Activated CD4-positive, alpha-beta memory T cell treated with anti-CD3 and anti-CD28 coated beads, Interleukin-2, amount 10 ng/mL, durations not matched to agents 7 days and 5 days (primary cell): ENCODE measurements around the gene WNT5A. TPM values are rescaled to one million over a fixed set of nuclear protein-coding genes. Genes with fewer than 3 reads are reported as not detected.
"Not testable (repeated sequence)": the region's sequence is repeated elsewhere in the genome, so short reads cannot be mapped to it uniquely, and the experiment has no call there.

ENCODE experiments used
- CTCF ChIA-PET: fragments of 350-600 bp; sonication (Branson Sonifier 250); formaldehyde crosslinking; loops from one replicate; lab custom pipeline; 2021; ENCODE audit warnings: antibody characterized with exemption, inconsistent platforms; lab: Charles Lee
- POLR2A ChIA-PET: fragments of 350-600 bp; sonication (Branson Sonifier 250); formaldehyde crosslinking; loops from one replicate; lab custom pipeline; 2021; ENCODE audit warnings: antibody characterized with exemption; lab: Charles Lee
- DNase-seq: peaks from one replicate; pipeline ENCODE4 v3.0.0-alpha.2; 2020
- H3K27ac Mint-ChIP-seq: one replicate; pipeline ENCODE4 v1.8.0; 2021; ENCODE audit warnings: mild to moderate bottlenecking, mixed read lengths
- H3K27me3 Mint-ChIP-seq: one replicate; pipeline ENCODE4 v1.8.0; 2021; ENCODE audit warnings: mixed read lengths
- H3K36me3 Mint-ChIP-seq: one replicate; pipeline ENCODE4 v1.8.0; 2021; ENCODE audit warnings: low read depth, mixed read lengths
- H3K4me1 Mint-ChIP-seq: one replicate; pipeline ENCODE4 v1.8.0; 2021; ENCODE audit warnings: mixed read lengths
- H3K4me3 Mint-ChIP-seq: one replicate; pipeline ENCODE4 v1.8.0; 2021; ENCODE audit warnings: mild to moderate bottlenecking, mixed read lengths
- H3K9me3 Mint-ChIP-seq: one replicate; pipeline ENCODE4 v1.8.0; 2021; ENCODE audit warnings: mixed read lengths
- total RNA-seq, 2 experiments: library from RNA; stranded (reverse); gene quantifications; one replicate each; pipeline ENCODE4 v1.2.3, GENCODE V29; 2021

The WNT5A gene
- total RNA-seq, 2 experiments from 2014 or later: not detected

DNA sequence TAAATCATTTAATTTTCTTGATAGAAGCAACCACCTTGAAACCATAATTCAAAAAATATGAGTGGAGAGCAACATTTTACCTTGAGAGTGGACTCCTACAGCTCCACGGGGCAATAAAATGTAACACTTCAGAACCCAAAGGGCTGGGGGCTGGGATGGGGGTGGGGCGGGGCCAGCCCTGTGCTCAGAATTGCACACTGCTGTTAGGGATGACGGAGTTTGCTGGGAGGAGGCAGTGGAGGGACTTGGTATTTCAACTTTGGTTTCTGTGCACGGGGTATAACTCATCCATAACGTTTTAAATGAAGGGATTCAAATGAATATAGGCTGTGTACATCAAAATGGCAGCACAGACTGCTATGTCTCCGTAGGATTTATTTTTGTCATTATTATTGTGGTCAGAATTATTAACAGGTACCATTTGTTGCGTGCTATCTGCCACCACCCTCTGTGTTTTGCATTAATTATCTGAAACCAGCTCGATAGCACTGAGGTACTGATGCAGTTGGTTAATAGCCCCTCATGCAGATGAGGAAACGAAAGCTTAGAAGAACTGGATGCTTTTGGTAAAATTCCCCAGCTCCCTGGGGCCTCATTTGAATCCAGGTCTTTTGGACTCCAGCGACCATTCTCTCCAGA lies 29.4 kb upstream of the WNT5A start:
- Mint-ChIP-seq H3K27ac (no peak overlapping the region), H3K27me3 (no peaks in the 10 kb centered on the region), H3K4me1 (no peaks in the 10 kb centered on the region), H3K36me3 (no peaks in the 10 kb centered on the region), H3K4me3 (no peak overlapping the region), H3K9me3 (no peaks in the 10 kb centered on the region)
- CTCF ChIA-PET: no interaction called here
- POLR2A ChIA-PET: no interaction called here
- no peak for DNase-seq

DNA sequence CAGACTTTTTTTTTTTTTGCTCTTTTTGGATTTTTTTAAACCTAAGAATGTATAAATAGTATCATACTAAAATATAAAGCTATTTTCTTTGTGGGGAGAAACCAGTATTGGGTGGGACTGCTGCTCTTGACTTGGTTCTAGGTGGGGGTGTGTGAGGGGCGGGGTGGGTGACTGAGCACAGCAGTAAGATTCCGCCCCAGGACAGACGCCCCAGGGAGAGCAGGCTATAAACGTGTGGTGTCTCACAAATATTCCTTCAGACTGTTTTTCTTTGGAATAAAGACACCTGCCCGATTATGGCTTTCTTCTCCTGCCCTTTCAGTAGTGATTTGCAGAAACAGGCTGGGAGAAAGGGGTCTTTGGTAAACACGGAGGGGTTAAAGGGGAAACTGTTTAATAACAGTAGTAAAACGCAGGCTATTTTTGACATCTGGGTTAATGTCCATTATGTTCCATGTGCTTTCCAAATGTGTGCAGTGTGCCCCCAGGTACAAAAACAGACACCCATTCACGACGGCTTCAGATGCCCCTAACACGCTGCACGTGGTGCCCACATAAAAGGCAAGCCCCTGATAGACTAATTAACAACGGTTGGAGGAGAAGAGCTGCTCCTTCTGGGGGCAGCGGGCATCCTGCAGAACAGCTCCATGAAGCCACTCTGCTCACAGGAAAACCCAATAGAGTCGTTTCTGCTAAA lies 28.6 kb upstream of the WNT5A start:
- Mint-ChIP-seq H3K36me3 (no peaks in the 10 kb centered on the region), H3K4me1 (no peaks in the 10 kb centered on the region), H3K27me3 (no peaks in the 10 kb centered on the region), H3K27ac (no peak overlapping the region), H3K9me3 (no peaks in the 10 kb centered on the region), H3K4me3 (no peak overlapping the region)
- no peak for DNase-seq
- ChIA-PET CTCF (interaction anchor here (0.6 kb wide), 1 partner anchor 16 kb away, joined by 3 read pairs; no protein-coding TSS in a partner anchor), POLR2A (no interaction called here)

DNA sequence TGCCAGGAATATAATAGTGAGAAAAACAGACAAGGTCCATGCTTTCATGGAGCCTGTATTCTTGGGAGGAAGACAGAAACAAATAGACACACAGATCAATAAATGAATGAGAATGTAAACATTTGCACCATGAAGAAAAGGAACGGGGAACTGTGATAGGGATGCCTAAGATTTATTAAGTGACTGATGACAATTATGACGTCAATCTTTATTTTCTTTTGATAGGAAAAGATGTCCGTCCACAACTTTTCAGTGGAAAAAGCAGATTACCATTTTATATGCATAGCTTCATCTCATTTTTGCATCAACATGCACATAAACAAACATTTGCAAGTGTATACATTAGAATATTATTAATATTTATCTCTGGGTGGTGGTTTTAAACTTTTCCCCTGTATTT lies 27.9 kb upstream of the WNT5A start:
- no peaks in the 10 kb centered on the region for H3K4me1 Mint-ChIP-seq
- no peak for DNase-seq
- ChIA-PET CTCF (no interaction called here), POLR2A (no interaction called here)
- no peaks in the 10 kb centered on the region for H3K9me3 Mint-ChIP-seq
- no peak overlapping the region for H3K4me3 Mint-ChIP-seq
- H3K27ac Mint-ChIP-seq: no peak overlapping the region
- H3K27me3 Mint-ChIP-seq: no peaks in the 10 kb centered on the region
- H3K36me3 Mint-ChIP-seq: no peaks in the 10 kb centered on the region

DNA sequence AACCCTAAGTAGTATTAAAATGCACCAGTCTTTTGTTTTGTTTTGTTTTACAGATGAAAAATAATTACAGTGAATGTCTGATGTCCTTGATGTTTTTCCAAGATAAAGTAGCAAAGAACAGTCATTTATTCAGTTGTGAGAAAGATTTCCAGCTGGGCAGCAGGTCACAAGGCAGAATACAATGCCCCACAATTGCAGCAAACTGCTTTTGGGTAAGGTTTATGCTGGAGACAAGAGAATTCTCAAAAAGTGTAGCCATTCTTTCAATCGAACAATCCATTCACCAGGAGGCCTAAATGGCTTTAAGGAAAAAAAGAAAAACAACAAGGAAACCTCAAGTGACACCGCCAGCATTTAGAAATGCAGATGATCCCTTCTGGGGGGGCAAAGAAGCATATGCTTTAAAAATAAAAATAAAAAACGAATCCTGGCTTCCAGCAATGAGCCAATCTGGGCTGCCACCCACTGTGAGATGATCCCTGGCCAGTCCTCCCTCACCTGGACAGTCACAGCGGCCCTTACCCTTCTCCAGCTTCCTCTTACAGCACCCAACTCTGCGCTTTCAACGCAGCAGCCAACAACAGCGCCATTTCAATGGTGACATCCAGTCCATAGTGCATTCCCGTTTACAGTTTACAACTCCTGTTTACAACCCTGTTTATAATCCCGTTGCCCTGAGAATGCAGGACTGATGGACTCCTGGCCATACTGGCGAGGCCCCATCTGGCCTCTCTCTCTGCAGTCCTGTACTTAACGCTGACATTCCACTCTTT lies 25.7 kb upstream of the WNT5A start:
- Mint-ChIP-seq H3K4me3 (no peak overlapping the region), H3K36me3 (no peaks in the 10 kb centered on the region), H3K9me3 (no peaks in the 10 kb centered on the region), H3K4me1 (no peaks in the 10 kb centered on the region), H3K27ac (no peak overlapping the region), H3K27me3 (no peaks in the 10 kb centered on the region)
- ChIA-PET POLR2A (no interaction called here), CTCF (no interaction called here)
- no peak for DNase-seq

DNA sequence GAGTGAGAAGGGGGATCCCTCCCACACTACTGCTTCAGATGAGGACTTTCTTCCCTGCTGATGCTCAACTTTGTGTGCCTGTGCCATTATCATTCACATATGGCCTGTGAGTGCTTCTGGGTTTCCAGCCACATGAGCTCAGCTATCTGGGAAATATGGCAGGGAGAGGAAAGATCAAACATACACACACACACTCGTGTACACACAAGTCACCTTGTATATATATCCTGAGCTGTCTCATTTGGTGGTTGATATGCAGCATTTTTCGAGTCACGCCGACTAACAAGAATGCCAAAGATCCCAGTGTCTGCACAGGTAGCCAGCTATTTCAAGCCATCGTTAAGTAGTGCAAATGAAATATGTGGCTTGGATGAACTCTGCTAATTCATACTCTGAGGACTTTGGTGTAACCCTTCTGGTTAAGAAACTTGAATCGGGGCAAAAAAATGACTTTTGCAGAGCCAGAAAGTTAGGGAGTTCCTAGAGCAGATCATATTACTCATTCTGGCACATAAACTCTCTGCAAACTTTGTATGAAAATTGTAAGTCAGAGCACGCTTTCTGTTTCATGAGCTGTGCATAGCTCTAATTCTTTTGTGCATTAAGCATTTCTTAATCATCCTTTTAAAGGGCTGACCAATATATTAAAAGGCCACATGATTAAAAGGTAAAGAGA lies 24.9 kb upstream of the WNT5A start:
- POLR2A ChIA-PET: no interaction called here
- H3K27me3 Mint-ChIP-seq: no peaks in the 10 kb centered on the region
- DNase-seq: no peak
- CTCF ChIA-PET: no interaction called here
- H3K4me3 Mint-ChIP-seq: no peak overlapping the region
- H3K36me3 Mint-ChIP-seq: no peaks in the 10 kb centered on the region
- no peak overlapping the region for H3K27ac Mint-ChIP-seq
- H3K9me3 Mint-ChIP-seq: no peaks in the 10 kb centered on the region
- no peaks in the 10 kb centered on the region for H3K4me1 Mint-ChIP-seq

DNA sequence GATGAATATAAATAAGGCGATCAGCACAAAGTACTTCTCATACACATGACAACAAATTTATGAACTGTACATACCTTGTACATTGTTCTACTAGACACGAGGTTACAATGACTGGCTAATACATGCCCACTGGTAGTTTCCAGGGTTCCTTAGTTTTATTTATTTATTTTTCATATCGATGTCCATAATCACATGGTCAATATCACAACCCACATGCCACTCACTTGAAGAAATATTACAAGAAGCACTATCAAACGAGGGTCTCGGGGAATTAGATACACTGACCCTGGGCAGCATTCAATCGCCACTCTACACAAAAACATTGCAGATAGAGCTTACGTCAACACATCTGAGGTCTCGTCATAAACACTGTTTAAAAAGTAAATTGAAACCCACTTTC lies 21.2 kb upstream of the WNT5A start:
- H3K27ac Mint-ChIP-seq: no peak overlapping the region
- no peak overlapping the region for H3K4me3 Mint-ChIP-seq
- POLR2A ChIA-PET: no interaction called here
- DNase-seq: no peak
- CTCF ChIA-PET: no interaction called here
- H3K4me1 Mint-ChIP-seq: no peaks in the 10 kb centered on the region
- H3K36me3 Mint-ChIP-seq: no peaks in the 10 kb centered on the region
- no peaks in the 10 kb centered on the region for H3K9me3 Mint-ChIP-seq
- H3K27me3 Mint-ChIP-seq: no peaks in the 10 kb centered on the region

DNA sequence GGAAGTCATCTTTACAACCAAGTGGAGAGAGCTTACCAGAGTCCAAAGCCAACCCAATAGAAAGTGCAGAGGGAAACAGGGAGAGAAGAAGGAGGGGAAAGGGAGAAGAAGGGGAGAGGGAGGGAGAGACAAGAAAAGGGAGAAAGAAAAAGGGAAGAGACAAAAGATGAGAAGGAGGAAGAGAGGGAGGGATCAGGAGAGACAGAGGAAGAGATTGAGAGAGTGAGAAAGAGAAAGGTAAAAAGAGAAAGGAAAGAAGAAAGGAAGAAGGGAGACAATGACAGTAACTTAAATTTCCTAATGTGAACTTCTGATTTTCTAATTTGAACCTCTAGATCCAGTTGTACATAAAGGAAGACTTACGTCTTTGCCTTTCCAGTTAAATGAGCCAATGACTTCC lies 20.7 kb upstream of the WNT5A start:
- CTCF ChIA-PET: no interaction called here

DNA sequence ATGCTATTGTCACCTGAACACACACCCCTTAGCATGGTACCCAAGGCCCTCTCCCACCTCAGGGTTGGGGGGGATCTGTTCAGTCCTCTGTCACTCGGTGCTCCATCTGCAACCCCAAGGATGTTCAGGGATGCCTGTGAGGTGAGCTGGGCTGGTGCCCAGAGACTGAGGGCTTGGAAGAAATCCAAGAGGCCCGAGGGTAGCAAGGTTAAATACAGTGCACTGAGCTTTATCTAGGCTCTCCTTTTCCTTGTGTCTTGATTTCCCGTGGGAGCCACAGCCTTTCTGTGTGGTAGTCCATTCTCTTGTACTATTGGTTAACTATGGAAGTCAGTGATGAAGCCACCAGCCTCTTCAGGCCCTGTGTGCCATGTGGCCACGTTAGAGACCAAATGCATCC lies 18.7 kb upstream of the WNT5A start:
- Mint-ChIP-seq H3K4me3 (no peak overlapping the region), H3K4me1 (no peaks in the 10 kb centered on the region), H3K9me3 (no peaks in the 10 kb centered on the region), H3K27ac (no peak overlapping the region), H3K27me3 (no peaks in the 10 kb centered on the region), H3K36me3 (no peaks in the 10 kb centered on the region)
- ChIA-PET CTCF (no interaction called here), POLR2A (no interaction called here)
- DNase-seq: no peak

More for the DNA sequence above, 20.7 kb upstream of the WNT5A start:
- H3K4me1 Mint-ChIP-seq: no peaks in the 10 kb centered on the region
- H3K27ac Mint-ChIP-seq: no peak overlapping the region
- H3K27me3 Mint-ChIP-seq: no peaks in the 10 kb centered on the region
- no peak overlapping the region for H3K4me3 Mint-ChIP-seq
- no peaks in the 10 kb centered on the region for H3K36me3 Mint-ChIP-seq
- no peak for DNase-seq
- POLR2A ChIA-PET: no interaction called here
- H3K9me3 Mint-ChIP-seq: no peaks in the 10 kb centered on the region

DNA sequence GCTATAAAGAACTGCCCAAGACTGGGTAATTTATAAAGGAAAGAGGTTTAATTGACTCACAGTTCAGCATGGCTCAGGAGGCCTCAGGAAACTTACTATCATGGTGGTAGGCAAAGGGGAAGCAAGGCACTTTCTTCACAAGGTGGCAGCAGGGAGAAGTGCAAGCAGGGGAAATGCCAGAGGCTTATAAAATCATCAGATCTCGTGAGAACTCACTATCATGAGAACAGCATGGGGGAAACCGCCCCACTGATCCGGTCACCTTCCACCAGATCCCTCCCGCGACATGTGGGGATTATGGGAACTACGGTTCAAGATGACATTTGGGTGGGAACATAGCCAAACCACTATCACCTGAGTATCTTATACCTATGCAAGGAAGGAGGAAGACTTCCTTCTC lies 18.0 kb upstream of the WNT5A start:
- CTCF ChIA-PET, DNase-seq, H3K27me3 Mint-ChIP-seq, H3K4me3 Mint-ChIP-seq, H3K9me3 Mint-ChIP-seq, POLR2A ChIA-PET, H3K4me1 Mint-ChIP-seq, H3K27ac Mint-ChIP-seq, H3K36me3 Mint-ChIP-seq: not testable (repeated sequence)

DNA sequence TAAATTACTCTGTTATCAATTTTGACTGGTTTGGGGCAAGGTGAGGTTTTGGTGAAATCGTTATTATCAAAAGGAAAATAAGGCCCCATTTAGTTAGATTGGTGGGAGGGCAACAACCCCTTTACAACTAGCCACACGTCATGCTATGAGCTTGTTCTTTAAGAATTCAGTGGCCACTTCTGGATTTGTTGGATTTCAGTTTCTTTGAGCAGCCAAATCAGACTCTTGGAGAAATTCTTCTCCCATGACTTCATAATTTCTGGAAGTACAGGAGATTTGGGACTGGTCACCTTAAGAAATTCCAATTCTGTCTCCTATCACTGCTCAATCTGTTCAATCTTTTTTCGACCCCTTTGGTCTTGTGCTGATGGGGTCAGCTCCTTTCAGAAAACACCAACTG lies 14.8 kb upstream of the WNT5A start:
- no peak for DNase-seq
- no peaks in the 10 kb centered on the region for H3K9me3 Mint-ChIP-seq
- H3K36me3 Mint-ChIP-seq: no peaks in the 10 kb centered on the region
- H3K4me1 Mint-ChIP-seq: no peaks in the 10 kb centered on the region
- POLR2A ChIA-PET: no interaction called here
- no peak overlapping the region for H3K4me3 Mint-ChIP-seq
- CTCF ChIA-PET: no interaction called here
- no peaks in the 10 kb centered on the region for H3K27me3 Mint-ChIP-seq
- H3K27ac Mint-ChIP-seq: no peak overlapping the region

DNA sequence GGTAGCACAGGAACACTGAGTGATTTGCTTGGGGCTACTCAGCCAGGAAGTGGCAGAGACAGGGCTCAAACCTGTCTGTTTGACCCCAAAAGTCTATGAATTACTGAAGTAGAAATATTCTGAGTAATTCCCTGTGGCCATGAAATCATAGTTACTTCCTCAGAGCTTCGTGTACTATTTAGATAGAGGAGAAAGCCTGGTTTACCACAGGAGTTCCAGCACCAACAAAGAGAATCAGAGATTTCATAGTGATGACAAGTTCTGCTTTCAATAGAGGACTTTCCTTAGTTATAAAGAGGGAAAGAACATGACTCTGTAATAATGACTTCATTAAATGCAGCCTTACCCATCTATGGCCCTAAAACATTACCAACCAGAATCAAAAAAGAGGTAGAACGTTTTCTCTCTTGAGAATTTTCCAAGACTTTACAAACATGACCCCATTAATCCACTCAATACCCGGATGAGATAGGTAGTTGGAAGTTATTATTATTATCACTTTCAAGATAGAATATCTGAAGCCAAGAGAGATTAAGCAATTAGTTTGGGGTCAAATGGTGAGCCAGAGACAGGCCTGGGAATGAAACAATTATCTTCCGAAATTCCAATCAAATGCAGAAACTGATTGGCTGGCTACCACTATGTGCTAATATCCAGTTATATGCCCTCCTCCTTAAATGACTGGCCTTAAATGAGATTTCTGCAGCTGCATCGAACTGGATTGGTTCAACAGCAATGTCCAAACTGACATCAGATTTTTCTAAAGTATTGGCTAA lies 13.6 kb upstream of the WNT5A start:
- Mint-ChIP-seq H3K36me3 (no peaks in the 10 kb centered on the region), H3K4me1 (no peaks in the 10 kb centered on the region), H3K9me3 (no peaks in the 10 kb centered on the region), H3K27me3 (no peaks in the 10 kb centered on the region), H3K4me3 (no peak overlapping the region), H3K27ac (no peak overlapping the region)
- no peak for DNase-seq
- ChIA-PET POLR2A (no interaction called here), CTCF (no interaction called here)

DNA sequence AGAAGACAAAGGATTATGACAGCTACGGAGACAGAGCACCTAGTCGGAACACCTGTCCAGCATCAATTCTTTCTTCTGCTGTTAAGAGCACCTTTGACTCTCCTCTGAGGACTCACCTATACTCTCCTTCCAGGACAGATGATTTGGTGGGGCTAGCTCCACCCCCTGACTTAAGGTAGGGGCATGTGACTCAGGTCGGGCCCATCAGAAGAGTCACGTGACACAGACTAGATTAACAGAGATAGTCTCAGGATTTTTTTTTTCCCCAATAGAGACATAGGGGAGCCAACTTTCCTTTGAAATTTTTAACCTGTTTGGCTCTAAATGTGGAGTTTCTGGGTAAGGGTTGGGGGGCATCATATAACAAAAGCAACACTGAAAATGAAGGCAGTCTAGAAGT lies 11.4 kb upstream of the WNT5A start:
- ChIA-PET POLR2A (no interaction called here), CTCF (no interaction called here)
- Mint-ChIP-seq H3K27ac (no peak overlapping the region), H3K4me1 (no peaks in the 10 kb centered on the region), H3K36me3 (no peaks in the 10 kb centered on the region), H3K9me3 (no peaks in the 10 kb centered on the region), H3K4me3 (no peak overlapping the region), H3K27me3 (no peaks in the 10 kb centered on the region)
- no peak for DNase-seq

DNA sequence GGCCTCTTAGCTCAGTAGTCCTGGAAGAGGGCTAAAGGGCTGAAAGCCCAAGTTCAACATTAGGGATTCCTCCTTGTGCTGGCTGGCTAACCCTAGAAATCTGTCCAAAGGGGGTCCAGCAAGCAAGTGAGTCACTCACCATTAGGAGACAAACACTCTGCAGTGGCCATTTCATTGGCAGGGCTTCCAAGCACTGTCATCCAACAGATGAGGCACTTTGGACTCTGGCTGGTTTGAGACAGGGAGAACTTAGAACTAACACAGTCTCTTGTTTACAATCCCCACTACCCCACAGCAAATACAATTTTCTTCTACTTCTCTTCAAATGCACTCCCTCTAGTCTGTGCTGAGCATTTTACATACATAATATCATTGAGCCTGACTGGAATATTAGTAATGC lies 10.1 kb upstream of the WNT5A start:
- ChIA-PET CTCF (no interaction called here), POLR2A (no interaction called here)
- Mint-ChIP-seq H3K4me3 (no peak overlapping the region), H3K4me1 (no peaks in the 10 kb centered on the region), H3K27ac (no peak overlapping the region), H3K36me3 (no peaks in the 10 kb centered on the region), H3K9me3 (no peaks in the 10 kb centered on the region), H3K27me3 (no peaks in the 10 kb centered on the region)
- DNase-seq: no peak
